ENCODE measurements around the gene TGM2.

GRCh38 chr20:38169636-38170193 lies 4.6 kb upstream of the TGM2 start:
- TF ChIP-seq, protein P1, sequence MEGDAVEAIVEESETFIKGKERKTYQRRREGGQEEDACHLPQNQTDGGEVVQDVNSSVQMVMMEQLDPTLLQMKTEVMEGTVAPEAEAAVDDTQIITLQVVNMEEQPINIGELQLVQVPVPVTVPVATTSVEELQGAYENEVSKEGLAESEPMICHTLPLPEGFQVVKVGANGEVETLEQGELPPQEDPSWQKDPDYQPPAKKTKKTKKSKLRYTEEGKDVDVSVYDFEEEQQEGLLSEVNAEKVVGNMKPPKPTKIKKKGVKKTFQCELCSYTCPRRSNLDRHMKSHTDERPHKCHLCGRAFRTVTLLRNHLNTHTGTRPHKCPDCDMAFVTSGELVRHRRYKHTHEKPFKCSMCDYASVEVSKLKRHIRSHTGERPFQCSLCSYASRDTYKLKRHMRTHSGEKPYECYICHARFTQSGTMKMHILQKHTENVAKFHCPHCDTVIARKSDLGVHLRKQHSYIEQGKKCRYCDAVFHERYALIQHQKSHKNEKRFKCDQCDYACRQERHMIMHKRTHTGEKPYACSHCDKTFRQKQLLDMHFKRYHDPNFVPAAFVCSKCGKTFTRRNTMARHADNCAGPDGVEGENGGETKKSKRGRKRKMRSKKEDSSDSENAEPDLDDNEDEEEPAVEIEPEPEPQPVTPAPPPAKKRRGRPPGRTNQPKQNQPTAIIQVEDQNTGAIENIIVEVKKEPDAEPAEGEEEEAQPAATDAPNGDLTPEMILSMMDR (optimal IDR thresholded peaks at IDR 0.05 in 1 of 3, IDR thresholded peaks at IDR 0.05 in 1 of 3, conservative IDR thresholded peaks at IDR 0.05 in 1 of 3; ENCODE audit: extremely low read depth in 1 of 3, insufficient read depth in 2 of 3, low read length in 3 of 3) = no peak
- no peak for TF ChIP-seq EZH2 (IDR thresholded peaks at IDR 0.05; ENCODE audit: low read length)
